Measurements from ENCODE around the gene OR13C4. TPM values are rescaled to one million over a fixed set of nuclear protein-coding genes. Genes with fewer than 3 reads are reported as not detected.

Gene OR13C4
- total RNA-seq, 1 donor from 2014 or later = not detected

Other genes with a start within 250 kb of the OR13C4 start
- gene OR13F1, start 22.9 kb downstream of the OR13C4 start, total RNA-seq = not detected
- not detected for gene OR13C3, start 9.6 kb upstream of the OR13C4 start, total RNA-seq
- gene OR13C8, start 42.0 kb upstream of the OR13C4 start, total RNA-seq = not detected
- gene OR13C5, start 72.2 kb upstream of the OR13C4 start, total RNA-seq = not detected
- gene OR13C2, start 78.4 kb upstream of the OR13C4 start, total RNA-seq = not detected
- gene OR13C9, start 91.0 kb upstream of the OR13C4 start, total RNA-seq = not detected
- not detected for gene OR13D1, start 167.3 kb upstream of the OR13C4 start, total RNA-seq
- gene NIPSNAP3A, start 220.5 kb upstream of the OR13C4 start, total RNA-seq = 21.6 TPM
- gene NIPSNAP3B, start 236.9 kb upstream of the OR13C4 start, total RNA-seq = 29.0 TPM

All from Right ventricle myocardium inferior (tissue), 1 donor.